IgD-negative memory B cell (primary cell): ENCODE measurements around the gene GLRA1. TPM values are rescaled to one million over a fixed set of nuclear protein-coding genes. Genes with fewer than 3 reads are reported as not detected.
"Not testable (repeated sequence)": the region's sequence is repeated elsewhere in the genome, so short reads cannot be mapped to it uniquely, and the experiment has no call there.

ENCODE experiments used
- H3K27ac Mint-ChIP-seq, 3 donors: one replicate each; pipeline ENCODE4 v1.8.0; 2020 to 2022; ENCODE audit warnings: mild to moderate bottlenecking in 3 of 3, mixed read lengths in 3 of 3, moderate library complexity in 1 of 3
- H3K27me3 Mint-ChIP-seq: one replicate; pipeline ENCODE4 v1.8.0; 2021; ENCODE audit warnings: mixed read lengths
- H3K36me3 Mint-ChIP-seq: one replicate; pipeline ENCODE4 v1.8.0; 2020; ENCODE audit warnings: mild to moderate bottlenecking, mixed read lengths
- H3K4me1 Mint-ChIP-seq, 3 donors: one replicate each; pipeline ENCODE4 v1.8.0; 2020 to 2022; ENCODE audit warnings: mixed read lengths in 3 of 3, mild to moderate bottlenecking in 1 of 3
- H3K4me3 Mint-ChIP-seq, 4 donors: one replicate each; pipeline ENCODE4 v1.8.0; 2020 to 2022; ENCODE audit warnings: mild to moderate bottlenecking in 4 of 4, mixed read lengths in 4 of 4, moderate library complexity in 3 of 4
- H3K9me3 Mint-ChIP-seq, 3 donors: one replicate each; pipeline ENCODE4 v1.8.0; 2020 to 2021; ENCODE audit warnings: mixed read lengths in 3 of 3, mild to moderate bottlenecking in 1 of 3
- polyA plus RNA-seq: library from polyadenylated mRNA; unstranded; fragments of 300-500 nt; fragmentation: Illumina TruSeq; gene quantifications from one replicate; pipeline ENCODE4 v1.2.3, GENCODE V29; 2021

The GLRA1 gene
- polyA plus RNA-seq, 1 donor from 2014 or later, result not detected

DNA sequence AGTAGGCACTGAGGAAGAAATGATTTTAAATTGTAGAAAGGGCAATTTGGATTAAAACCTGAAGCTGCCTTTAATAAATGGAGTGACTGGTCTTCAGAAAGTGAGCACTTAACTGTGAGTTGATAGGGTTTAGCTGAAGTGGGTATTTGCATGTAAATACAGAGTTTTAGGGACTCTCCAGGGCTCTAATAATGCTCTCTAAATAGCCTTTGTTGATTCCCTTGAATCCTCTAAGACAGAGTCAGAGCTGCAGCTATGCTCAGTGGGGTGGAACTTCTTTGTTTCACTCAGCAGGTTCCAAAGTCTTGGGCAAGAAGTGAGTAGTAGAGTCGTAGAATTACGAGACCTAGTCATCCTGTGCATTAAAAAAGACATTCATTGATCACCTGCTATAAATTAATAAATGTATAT, 21.4 kb downstream of the GLRA1 start:
- no peak overlapping the region for H3K4me3 Mint-ChIP-seq
- peaks cover 3% of the 10 kb centered on the region for H3K36me3 Mint-ChIP-seq
- no peak overlapping the region for H3K27ac Mint-ChIP-seq
- H3K4me1 Mint-ChIP-seq, result peaks cover 0 to 17% (median 2%) of the 10 kb centered on the region in 3 donors
- peaks cover 3 to 6% (median 4%) of the 10 kb centered on the region in 3 donors for H3K9me3 Mint-ChIP-seq
- H3K27me3 Mint-ChIP-seq, result peaks cover 2% of the 10 kb centered on the region

DNA sequence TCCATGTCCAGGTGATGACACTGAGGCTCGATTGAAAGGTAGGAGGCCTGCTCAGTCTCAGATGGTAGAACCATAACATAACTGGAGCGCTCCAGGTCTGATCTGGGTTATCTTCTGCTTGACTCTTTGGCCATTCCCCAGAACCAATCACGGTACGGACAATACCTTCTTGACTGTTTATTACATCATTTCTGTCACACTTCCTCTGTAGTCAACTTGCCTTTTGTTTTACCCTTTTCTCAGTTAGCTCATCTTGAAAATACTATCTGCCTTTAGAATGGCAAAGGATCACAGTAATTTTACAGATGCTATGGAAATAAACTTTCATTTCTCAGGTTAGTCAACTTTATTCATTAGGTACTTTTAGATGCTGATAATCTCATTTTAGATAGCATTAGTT, 22.4 kb downstream of the GLRA1 start:
- peaks cover 4 to 8% (median 5%) of the 10 kb centered on the region in 3 donors for H3K9me3 Mint-ChIP-seq
- H3K4me3 Mint-ChIP-seq, result no peak overlapping the region
- H3K4me1 Mint-ChIP-seq, result peaks cover 0 to 17% (median 2%) of the 10 kb centered on the region in 3 donors
- H3K27me3 Mint-ChIP-seq, result peaks cover 5% of the 10 kb centered on the region
- H3K36me3 Mint-ChIP-seq, result peaks cover 2% of the 10 kb centered on the region
- H3K27ac Mint-ChIP-seq, result no peak overlapping the region

DNA sequence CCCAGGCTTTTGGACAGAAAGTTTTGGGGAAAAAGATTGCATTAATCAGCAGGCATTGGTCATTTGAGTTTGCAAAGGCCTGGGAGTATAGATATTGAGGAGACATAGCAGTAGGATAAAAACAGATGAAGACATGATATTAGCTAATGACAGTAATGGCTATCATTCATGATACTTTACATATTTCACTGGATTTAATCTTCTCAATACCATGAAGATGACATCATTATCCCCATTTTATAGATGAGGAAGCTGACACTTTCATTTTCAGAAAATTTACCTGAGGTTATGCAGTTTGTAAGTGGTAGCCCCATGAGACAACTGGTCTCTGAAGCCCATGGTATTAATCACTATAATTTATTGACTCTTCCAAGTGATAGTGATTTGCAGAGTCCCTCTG, 23.0 kb downstream of the GLRA1 start:
- Mint-ChIP-seq H3K27me3 (peaks cover 5% of the 10 kb centered on the region), H3K9me3 (peaks cover 4 to 8% (median 5%) of the 10 kb centered on the region in 3 donors), H3K36me3 (peaks cover 2% of the 10 kb centered on the region), H3K4me1 (peaks cover 0 to 17% (median 2%) of the 10 kb centered on the region in 3 donors), H3K27ac (no peak overlapping the region), H3K4me3 (no peak overlapping the region)

DNA sequence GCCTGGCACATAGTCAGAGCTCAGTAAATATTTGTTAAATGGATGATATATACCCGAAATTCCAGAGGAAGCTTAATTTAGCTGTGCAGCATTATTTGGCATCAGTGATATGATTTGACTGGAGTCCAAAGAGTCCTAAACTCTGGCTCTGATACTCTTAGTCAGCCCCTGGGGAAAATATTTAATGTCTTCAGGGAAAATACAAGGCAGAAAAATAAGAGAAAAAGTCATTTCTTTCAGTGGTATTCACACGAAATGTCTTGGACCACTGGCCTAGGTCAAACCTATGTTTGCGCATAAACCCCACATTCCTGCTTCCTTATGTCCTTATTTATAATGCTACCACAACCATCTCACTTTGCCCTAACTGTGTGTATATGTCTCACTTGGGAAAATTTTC, 23.8 kb downstream of the GLRA1 start:
- H3K27me3 Mint-ChIP-seq, result peaks cover 5% of the 10 kb centered on the region
- peaks cover 4 to 8% (median 5%) of the 10 kb centered on the region in 3 donors for H3K9me3 Mint-ChIP-seq
- H3K27ac Mint-ChIP-seq, result no peak overlapping the region
- no peak overlapping the region for H3K4me3 Mint-ChIP-seq
- peaks cover 2% of the 10 kb centered on the region for H3K36me3 Mint-ChIP-seq
- peaks cover 0 to 17% (median 2%) of the 10 kb centered on the region in 3 donors for H3K4me1 Mint-ChIP-seq

DNA sequence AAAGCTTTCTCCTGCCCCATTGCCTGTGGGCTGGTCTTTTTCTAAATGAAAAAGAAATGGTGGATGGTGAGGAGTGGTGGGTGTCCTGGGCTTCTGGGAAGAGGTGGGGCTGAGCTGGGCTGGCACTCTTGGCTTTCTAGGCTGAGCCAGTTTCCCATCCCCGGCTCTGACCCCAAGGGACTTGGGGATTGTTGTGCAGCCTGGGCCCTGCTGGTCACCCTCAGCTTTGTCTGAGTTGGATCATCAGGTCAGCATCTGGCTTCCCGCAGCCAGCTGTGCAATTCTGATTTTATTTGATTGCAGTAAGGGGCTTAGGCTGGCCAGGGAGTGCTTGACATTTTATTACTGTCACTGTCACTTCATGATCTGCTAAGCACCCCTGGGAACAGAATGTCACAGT, 25.3 kb downstream of the GLRA1 start:
- peaks cover 2% of the 10 kb centered on the region for H3K36me3 Mint-ChIP-seq
- H3K4me3 Mint-ChIP-seq, result no peak overlapping the region
- H3K4me1 Mint-ChIP-seq, result peaks cover 0 to 17% (median 2%) of the 10 kb centered on the region in 3 donors
- H3K9me3 Mint-ChIP-seq, result peaks cover 4 to 8% (median 5%) of the 10 kb centered on the region in 3 donors
- no peak overlapping the region for H3K27ac Mint-ChIP-seq
- H3K27me3 Mint-ChIP-seq, result peaks cover 3% of the 10 kb centered on the region

DNA sequence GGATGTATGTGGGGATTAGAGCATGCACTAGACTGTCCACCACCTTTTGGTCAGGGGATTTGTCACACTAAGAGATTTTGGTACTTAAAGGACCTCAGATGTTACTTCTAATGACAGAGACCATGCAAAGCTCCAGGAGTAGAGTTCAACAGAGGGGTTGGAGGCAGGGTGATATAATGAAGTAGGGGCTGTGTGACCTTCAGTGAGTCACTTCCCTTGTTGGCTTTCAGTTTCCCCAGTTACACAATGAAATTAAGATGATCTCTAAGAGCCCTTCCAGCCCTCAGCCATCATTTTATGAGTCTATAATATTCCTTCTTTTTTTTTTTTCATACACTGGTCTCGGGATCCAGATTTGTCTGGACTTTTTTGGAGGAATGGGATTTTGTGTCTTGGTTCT, 26.8 kb downstream of the GLRA1 start:
- Mint-ChIP-seq H3K27me3 (peaks cover 3% of the 10 kb centered on the region), H3K27ac (no peak overlapping the region), H3K4me3 (no peak overlapping the region), H3K9me3 (peaks cover 4 to 8% (median 5%) of the 10 kb centered on the region in 3 donors), H3K36me3 (peaks cover 2% of the 10 kb centered on the region), H3K4me1 (peaks cover 0 to 6% (median 2%) of the 10 kb centered on the region in 3 donors)

DNA sequence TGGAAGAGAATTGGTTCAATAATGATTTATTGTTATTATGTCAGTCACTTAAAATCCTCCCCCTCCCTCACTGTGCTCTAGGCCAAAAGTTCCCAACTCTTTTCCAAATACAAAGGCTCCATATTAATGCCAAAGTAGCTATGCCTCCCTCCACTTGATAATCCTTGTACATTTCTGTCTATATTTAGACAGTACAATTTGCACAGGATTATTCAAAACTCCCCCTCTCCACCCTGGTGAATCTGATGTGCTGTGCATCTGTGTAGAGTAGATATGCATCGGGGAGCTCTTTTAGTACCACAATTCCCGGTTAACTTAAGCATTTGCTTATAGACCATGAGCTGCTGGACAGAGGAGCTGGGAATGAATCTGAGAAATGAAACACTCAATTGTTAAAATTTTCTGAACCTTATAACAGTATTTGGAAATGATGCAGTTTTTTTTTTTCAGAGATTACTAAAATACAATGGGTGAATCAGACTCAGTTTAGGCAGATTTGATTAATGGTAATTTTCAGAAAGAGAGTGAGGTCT, 27.6 kb downstream of the GLRA1 start:
- Mint-ChIP-seq H3K4me1 (peaks cover 0 to 2% (median under 1%) of the 10 kb centered on the region in 3 donors), H3K4me3 (no peak overlapping the region), H3K27me3 (peaks cover 3% of the 10 kb centered on the region), H3K36me3 (peaks cover 2% of the 10 kb centered on the region), H3K9me3 (peaks cover 4 to 8% (median 5%) of the 10 kb centered on the region in 3 donors), H3K27ac (no peak overlapping the region)

DNA sequence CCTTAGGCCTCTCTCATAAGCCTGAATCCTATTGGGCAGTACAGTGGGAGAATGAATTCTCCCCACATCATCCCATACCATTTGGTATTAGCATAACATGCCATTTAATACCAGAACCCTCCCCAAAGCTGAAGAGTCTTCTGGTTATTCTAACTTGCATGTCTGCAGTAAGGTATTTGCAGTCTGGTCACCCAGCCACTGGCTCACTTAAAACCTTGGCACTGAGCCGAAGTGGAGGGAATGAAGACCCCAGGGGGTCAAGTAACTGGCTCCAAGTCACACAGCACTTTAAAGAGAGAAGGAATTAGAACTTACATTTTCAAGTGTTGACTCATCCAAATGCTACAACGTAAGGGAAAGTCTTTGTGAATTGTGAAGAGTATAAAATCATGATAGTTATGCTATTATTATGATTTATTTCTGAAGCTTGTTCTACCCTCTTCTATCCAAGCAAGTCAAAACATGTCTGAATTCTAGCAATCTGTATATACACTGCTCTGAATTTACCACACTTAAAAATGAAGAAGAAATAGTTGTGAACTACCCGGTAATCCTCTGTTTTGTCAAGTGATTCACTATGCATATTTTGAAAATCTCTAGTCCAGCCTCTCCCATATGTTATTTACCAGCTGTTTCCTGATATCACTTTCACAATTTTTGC, 28.5 kb downstream of the GLRA1 start:
- peaks cover 2% of the 10 kb centered on the region for H3K36me3 Mint-ChIP-seq
- H3K4me1 Mint-ChIP-seq, result no peaks in the 10 kb centered on the region
- H3K9me3 Mint-ChIP-seq, result peaks cover 4 to 8% (median 5%) of the 10 kb centered on the region in 3 donors
- H3K4me3 Mint-ChIP-seq, result no peak overlapping the region
- H3K27me3 Mint-ChIP-seq, result peaks cover 3% of the 10 kb centered on the region
- no peak overlapping the region for H3K27ac Mint-ChIP-seq

DNA sequence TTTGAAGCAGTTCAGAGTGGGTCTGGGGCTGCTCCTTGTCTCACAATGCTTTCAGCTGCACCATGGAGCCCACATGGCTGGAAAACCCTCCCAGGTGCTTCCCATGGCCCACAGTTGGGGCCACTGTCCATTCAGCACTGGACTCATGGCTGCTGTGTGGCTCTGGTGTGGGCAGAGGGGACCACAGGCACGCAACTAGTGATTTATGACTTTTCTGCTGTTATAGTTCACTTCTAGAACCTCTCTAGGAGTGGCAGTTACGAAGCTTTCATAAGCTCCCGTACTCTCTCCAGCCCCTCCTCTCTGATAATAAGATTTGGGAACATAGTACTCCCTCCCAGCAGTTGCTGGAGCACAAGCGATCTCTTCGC, 29.0 kb downstream of the GLRA1 start:
- H3K4me3 Mint-ChIP-seq, result no peak overlapping the region
- peaks cover 4 to 8% (median 5%) of the 10 kb centered on the region in 3 donors for H3K9me3 Mint-ChIP-seq
- no peak overlapping the region for H3K27ac Mint-ChIP-seq
- H3K36me3 Mint-ChIP-seq, result peaks cover 2% of the 10 kb centered on the region
- H3K4me1 Mint-ChIP-seq, result no peaks in the 10 kb centered on the region
- H3K27me3 Mint-ChIP-seq, result peaks cover 3% of the 10 kb centered on the region

DNA sequence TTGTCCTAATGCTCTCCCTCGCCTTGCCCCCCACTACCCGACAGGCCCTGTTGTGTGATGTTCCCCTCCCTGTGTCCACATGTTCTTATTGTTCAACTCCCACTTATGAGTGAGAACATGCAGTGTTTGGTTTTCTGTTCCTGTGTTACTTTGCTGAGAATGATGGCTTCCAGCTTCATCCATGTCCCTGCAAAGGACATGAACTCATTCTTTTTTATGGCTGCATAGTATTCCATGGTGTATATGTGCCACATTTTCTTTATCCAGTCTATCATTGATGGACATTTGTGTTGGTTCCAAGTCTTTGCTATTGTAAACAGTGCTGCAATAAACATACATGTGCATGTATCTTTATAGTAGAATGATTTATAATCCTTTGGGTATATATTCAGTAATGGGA, 31.2 kb downstream of the GLRA1 start:
- H3K4me1 Mint-ChIP-seq, H3K4me3 Mint-ChIP-seq, H3K36me3 Mint-ChIP-seq, H3K27ac Mint-ChIP-seq, H3K27me3 Mint-ChIP-seq, H3K9me3 Mint-ChIP-seq: not testable (repeated sequence)

DNA sequence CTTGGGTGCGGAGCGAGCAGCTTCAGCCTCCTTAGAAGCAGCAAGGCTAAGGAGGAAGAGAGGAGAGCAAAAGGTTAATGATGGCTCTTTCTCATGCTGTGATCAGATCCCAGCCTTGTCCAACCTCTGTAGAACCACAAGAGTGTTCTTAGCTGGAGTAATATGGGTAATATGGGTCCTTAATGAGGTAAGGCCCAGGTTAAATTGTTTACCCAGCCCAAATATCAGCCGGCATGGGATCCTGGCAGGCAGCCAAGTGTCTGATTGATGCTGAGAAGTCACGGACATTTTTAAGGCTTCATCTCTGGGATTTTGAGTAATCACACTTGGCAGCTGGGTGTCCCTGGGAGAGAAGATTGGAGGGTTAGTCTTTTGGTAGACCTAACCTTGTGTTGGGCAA, 32.3 kb downstream of the GLRA1 start:
- no peaks in the 10 kb centered on the region for H3K27me3 Mint-ChIP-seq
- H3K27ac Mint-ChIP-seq, result no peak overlapping the region
- H3K4me3 Mint-ChIP-seq, result no peak overlapping the region
- H3K36me3 Mint-ChIP-seq, result peaks cover 2% of the 10 kb centered on the region
- no peaks in the 10 kb centered on the region for H3K4me1 Mint-ChIP-seq
- no peaks in the 10 kb centered on the region for H3K9me3 Mint-ChIP-seq

DNA sequence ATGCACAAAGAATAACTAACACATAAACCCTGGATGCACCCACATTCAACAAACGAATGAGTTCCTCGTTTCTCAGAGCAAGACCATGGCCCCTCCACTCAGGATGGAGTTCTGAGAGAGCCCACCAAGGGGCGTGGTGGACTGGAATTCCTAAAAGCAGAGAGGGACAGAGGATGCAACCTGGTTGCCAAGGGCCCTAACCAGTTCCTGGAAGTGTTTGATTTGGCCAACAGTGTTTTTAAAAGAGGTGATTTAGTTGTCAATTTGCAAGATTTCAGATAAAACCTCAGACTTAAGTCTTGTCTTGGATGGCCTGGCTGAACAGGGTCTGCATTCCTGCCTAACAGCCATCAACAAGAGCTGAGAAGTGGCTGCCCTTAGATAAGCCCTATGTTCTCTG, 34.4 kb downstream of the GLRA1 start:
- H3K27ac Mint-ChIP-seq, result no peak overlapping the region
- no peaks in the 10 kb centered on the region for H3K4me1 Mint-ChIP-seq

DNA sequence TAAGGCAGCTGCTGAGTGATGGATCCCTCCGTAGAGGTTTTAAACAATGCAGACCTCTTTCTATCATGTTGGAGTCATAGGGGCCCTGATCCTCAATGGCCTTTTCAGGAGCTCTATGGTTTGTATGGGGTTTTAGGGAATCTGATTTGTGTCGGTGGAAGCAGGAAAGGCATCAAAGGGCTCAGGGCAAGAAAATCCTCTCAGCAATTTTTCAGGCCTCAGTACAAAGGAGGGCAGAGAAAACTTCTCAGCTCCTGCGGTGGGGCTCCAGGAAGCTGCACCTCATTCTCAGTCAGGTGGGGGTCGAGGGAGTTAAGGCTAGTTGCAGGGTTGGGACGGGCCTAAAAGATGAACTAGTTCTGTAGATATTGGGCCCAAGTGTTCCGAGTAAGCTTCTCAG, 35.0 kb downstream of the GLRA1 start:
- Mint-ChIP-seq H3K27ac (no peak overlapping the region), H3K9me3 (no peaks in the 10 kb centered on the region), H3K27me3 (peaks cover 4% of the 10 kb centered on the region), H3K4me3 (no peak overlapping the region), H3K4me1 (no peaks in the 10 kb centered on the region), H3K36me3 (peaks cover 2% of the 10 kb centered on the region)

More for the DNA sequence above, 34.4 kb downstream of the GLRA1 start:
- Mint-ChIP-seq H3K36me3 (peaks cover 2% of the 10 kb centered on the region), H3K9me3 (no peaks in the 10 kb centered on the region), H3K27me3 (peaks cover 3% of the 10 kb centered on the region), H3K4me3 (no peak overlapping the region)

DNA sequence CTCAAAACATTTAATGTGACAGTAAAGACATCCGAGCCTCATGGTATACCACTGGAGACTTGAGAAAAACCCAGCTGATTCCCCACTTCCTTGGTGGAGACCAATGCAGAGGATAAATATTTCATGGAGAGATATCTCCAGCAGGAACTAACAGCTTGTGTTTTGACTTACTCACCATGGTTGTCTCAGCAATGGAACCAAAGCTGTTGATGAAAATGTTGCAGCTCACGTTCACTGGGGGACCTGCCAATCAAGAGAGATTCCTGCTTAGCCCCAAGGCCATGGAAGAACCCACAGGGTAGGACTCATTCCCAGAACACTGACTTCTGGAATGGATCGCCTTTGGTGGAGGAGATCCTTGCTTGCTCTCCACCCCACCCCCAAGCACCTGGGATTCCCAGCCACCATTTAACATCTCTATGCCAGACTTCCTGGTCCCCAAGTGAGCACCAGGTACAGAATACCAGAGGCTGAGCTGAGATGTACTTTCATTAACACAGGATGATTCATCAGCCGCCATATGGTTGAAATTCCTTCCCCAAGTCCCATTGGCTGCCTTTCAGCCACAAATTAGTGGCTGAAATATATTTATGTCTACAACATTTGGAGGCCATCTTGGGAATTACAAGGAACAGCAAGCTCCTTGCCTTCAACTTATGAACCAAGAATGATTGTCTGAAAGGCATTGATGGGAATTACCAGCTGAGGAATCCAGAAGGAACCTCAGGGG, 37.9 kb downstream of the GLRA1 start:
- Mint-ChIP-seq H3K27ac (no peak overlapping the region), H3K9me3 (no peaks in the 10 kb centered on the region), H3K4me3 (peak overlapping the region in 1 of 4 donors; percentile 71), H3K36me3 (peaks cover 2% of the 10 kb centered on the region), H3K4me1 (no peaks in the 10 kb centered on the region), H3K27me3 (peaks cover 6% of the 10 kb centered on the region)

DNA sequence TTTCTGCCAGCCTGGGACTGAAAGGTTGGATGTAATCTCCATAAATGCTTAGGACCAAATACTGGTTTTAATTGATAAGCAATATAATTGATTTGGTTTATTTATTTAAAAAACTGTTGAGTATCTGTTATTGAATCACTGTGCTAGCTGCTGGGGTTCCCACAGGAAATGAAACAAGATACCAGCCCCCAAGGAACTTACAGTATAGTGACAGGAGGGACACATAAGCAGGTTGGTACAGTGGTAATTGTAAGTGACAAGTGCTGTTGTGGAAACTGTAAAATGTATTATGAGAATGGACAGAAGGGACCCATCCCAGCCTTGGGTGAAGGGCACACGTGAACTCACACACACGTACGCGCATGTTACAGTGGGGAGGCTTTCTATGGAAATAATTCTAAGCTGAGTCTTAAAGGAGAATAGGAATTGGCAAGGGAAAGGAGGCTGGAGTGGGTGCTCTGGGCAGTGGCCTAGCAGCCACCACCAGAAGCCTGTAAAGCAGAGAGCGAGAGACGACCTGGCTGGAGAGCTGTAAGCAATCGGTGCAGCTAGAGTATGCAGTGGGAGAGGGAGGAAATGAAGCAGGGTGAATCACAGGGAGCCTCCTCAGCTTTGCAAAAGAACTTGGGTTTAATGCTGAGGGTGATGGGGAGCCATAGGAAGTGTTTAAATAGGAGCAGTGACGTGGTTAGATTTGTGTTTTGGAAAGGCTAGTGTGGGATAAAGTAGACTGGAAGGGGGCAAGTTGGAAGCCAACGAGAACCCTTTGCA, 39.3 kb downstream of the GLRA1 start:
- Mint-ChIP-seq H3K9me3 (no peaks in the 10 kb centered on the region), H3K4me3 (no peak overlapping the region), H3K4me1 (peaks cover 0 to 2% (median 0%) of the 10 kb centered on the region in 3 donors), H3K27ac (no peak overlapping the region), H3K36me3 (peaks cover 2% of the 10 kb centered on the region), H3K27me3 (peaks cover 6% of the 10 kb centered on the region)
